Panc1 (cell line): ENCODE measurements around the gene ZSCAN21. TPM values are rescaled to one million over a fixed set of nuclear protein-coding genes. Genes with fewer than 3 reads are reported as not detected.

Experiments
- ATAC-seq: fragments of 200-7000 bp; cut with Tn5 transposase; 2 replicates; pipeline ENCODE4 v1.9.1; 2020; ENCODE audit warnings: mild to moderate bottlenecking, moderate library complexity
- BruUV-seq: library from RNA; stranded (reverse); fragments of 400-500 nt; replicated peaks from 2 replicates; lab custom pipeline; 2021; lab: Mats Ljungman, UMichigan
- CTCF ChIA-PET: fragments of 300-600 bp; sonication (Branson Sonifier 250); formaldehyde crosslinking; loops from one replicate; lab custom pipeline; 2022; ENCODE audit warnings: antibody characterized with exemption; lab: Charles Lee
- POLR2A ChIA-PET: fragments of 300-600 bp; sonication (Branson Sonifier 250); formaldehyde crosslinking; loops from one replicate; lab custom pipeline; 2022; ENCODE audit warnings: antibody characterized with exemption; lab: Charles Lee
- DNase-seq: peaks from one replicate; pipeline ENCODE4 v3.0.0-alpha.2; 2010; ENCODE audit warnings: low read depth, low spot score
- H3K27ac ChIP-seq: 2 replicates; pipeline ENCODE4 v1.5.1; 2011; ENCODE audit warnings: mild to moderate bottlenecking, low read length, inconsistent platforms
- H3K27me3 ChIP-seq: fragments of 200-500 bp; sonication (Bioruptor generic); 2 replicates; pipeline ENCODE4 v1.6.0; 2014; ENCODE audit warnings: low read length, inconsistent platforms; ENCODE audit not compliant: control insufficient read depth, insufficient read depth
- H3K36me3 ChIP-seq: fragments of 200-500 bp; sonication (Bioruptor generic); 2 replicates; pipeline ENCODE4 v1.5.1; 2014; ENCODE audit warnings: inconsistent platforms, mild to moderate bottlenecking, low read length, moderate library complexity; ENCODE audit not compliant: control insufficient read depth, insufficient read depth
- H3K4me1 ChIP-seq: 2 replicates; pipeline ENCODE4 v1.5.1; 2011; ENCODE audit warnings: inconsistent platforms, mild to moderate bottlenecking, low read length, moderate library complexity; ENCODE audit not compliant: control insufficient read depth, insufficient read depth
- H3K4me3 ChIP-seq, 2 experiments: 2 replicates each; pipeline ENCODE4 v1.5.1; 2011 to 2012; ENCODE audit warnings: low read depth in 2 of 2, low read length in 2 of 2, mild to moderate bottlenecking in 2 of 2, inconsistent platforms in 1 of 2, moderate library complexity in 1 of 2
- H3K9me3 ChIP-seq: fragments of 200-500 bp; sonication (Bioruptor generic); 2 replicates; pipeline ENCODE4 v1.5.1; 2014; ENCODE audit warnings: low read depth, mild to moderate bottlenecking, inconsistent platforms, low read length, moderate library complexity; ENCODE audit not compliant: control insufficient read depth, insufficient read depth
- CTCF ChIP-seq: fragments of 450-650 bp; IDR thresholded peaks from 2 replicates; pipeline ENCODE4 v1.5.1; 2017; ENCODE audit warnings: mild to moderate bottlenecking
- POLR2AphosphoS5 ChIP-seq: IDR thresholded peaks from 2 replicates; pipeline ENCODE4 v1.6.1; 2012; ENCODE audit warnings: mild to moderate bottlenecking, low read depth, low read length, moderate library complexity
- SIN3A ChIP-seq: IDR thresholded peaks from 2 replicates; pipeline ENCODE4 v1.6.1; 2012; ENCODE audit warnings: low read depth, mild to moderate bottlenecking, low read length, moderate library complexity, borderline replicate concordance; ENCODE audit not compliant: insufficient read depth
- TCF7L2 ChIP-seq: IDR thresholded peaks from 2 replicates; pipeline ENCODE4 v1.6.1; 2011; ENCODE audit warnings: mild to moderate bottlenecking, low read depth, low read length, inconsistent platforms
- in situ Hi-C: cut with HindIII; loops from 2 replicates; pipeline ENCODE4 v1.10.0; 2016; ENCODE audit warnings: low sequenced_read_pairs, low pct_unique_long_range_greater_than_20kb
- intact Hi-C: fragments of 100-400 bp; cut with micrococcal nuclease; formaldehyde crosslinking; loops from one replicate; pipeline ENCODE4 v1.10.0; 2022; ENCODE audit not compliant: unreplicated experiment
- total RNA-seq: library from RNA; stranded (reverse); gene quantifications from one replicate; pipeline ENCODE4 v1.2.1, GENCODE V29; 2021; ENCODE audit not compliant: unreplicated experiment
- TF ChIP-seq, protein P1 (sequence below), 2 experiments: IDR thresholded peaks; 2 replicates each; pipeline ENCODE4 v1.6.1; 2011 to 2012; ENCODE audit warnings: low read depth in 2 of 2, control low read depth in 1 of 2, low read length in 1 of 2, mild to moderate bottlenecking in 1 of 2, moderate library complexity in 1 of 2; ENCODE audit not compliant: insufficient read depth in 1 of 2

Gene ZSCAN21
- total RNA-seq, 1 experiment from 2014 or later = 13.4 TPM

GRCh38 chr7:100074841-100075240 is 25.3 kb downstream of the ZSCAN21 start:
- in situ Hi-C loops (no loop called here), intact Hi-C loops (no loop called here)
- BruUV-seq = no TSS peak
- Histone ChIP-seq H3K27ac (no peak overlapping the region), H3K27me3 (no peaks in the 10 kb centered on the region), H3K4me3 (no peak overlapping the region), H3K4me1 (no peaks in the 10 kb centered on the region), H3K9me3 (peaks cover 60% of the 10 kb centered on the region), H3K36me3 (peaks cover 19% of the 10 kb centered on the region)
- DNase-seq (no peak), ATAC-seq (no peak)
- TF ChIP-seq, protein P1, sequence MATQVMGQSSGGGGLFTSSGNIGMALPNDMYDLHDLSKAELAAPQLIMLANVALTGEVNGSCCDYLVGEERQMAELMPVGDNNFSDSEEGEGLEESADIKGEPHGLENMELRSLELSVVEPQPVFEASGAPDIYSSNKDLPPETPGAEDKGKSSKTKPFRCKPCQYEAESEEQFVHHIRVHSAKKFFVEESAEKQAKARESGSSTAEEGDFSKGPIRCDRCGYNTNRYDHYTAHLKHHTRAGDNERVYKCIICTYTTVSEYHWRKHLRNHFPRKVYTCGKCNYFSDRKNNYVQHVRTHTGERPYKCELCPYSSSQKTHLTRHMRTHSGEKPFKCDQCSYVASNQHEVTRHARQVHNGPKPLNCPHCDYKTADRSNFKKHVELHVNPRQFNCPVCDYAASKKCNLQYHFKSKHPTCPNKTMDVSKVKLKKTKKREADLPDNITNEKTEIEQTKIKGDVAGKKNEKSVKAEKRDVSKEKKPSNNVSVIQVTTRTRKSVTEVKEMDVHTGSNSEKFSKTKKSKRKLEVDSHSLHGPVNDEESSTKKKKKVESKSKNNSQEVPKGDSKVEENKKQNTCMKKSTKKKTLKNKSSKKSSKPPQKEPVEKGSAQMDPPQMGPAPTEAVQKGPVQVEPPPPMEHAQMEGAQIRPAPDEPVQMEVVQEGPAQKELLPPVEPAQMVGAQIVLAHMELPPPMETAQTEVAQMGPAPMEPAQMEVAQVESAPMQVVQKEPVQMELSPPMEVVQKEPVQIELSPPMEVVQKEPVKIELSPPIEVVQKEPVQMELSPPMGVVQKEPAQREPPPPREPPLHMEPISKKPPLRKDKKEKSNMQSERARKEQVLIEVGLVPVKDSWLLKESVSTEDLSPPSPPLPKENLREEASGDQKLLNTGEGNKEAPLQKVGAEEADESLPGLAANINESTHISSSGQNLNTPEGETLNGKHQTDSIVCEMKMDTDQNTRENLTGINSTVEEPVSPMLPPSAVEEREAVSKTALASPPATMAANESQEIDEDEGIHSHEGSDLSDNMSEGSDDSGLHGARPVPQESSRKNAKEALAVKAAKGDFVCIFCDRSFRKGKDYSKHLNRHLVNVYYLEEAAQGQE (IDR thresholded peaks at IDR 0.05; ENCODE audit: insufficient read depth in 1 of 2, low read depth in 2 of 2, low read length in 1 of 2) = no peak
- TF ChIP-seq SIN3A = no peak
- TF ChIP-seq POLR2AphosphoS5 = no peak
- no peak for TF ChIP-seq CTCF
- no peak for TF ChIP-seq TCF7L2
- CTCF ChIA-PET = no interaction called here
- POLR2A ChIA-PET = no interaction called here

DNA sequence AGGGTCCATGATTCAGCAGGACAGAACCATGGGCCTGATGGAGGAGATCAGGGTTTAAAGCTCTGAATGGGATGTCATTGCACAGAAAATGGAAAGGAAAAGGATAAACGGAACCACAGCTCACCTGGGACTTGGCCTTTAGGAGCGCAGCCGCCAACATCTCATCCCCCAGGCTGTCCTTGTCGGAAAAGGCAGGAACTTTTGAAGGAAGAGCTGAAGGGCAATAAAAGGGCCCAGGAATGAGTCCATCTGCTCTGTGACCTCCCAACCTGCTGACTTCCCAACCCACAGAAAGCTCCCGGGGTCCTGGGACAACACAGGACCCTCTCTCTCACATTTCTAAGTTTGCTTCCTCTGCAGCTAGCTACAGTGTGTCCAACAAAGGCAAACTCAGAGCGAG is 25.8 kb downstream of the ZSCAN21 start:
- Histone ChIP-seq H3K4me1 (no peaks in the 10 kb centered on the region), H3K36me3 (peaks cover 15% of the 10 kb centered on the region), H3K4me3 (no peak overlapping the region), H3K27me3 (no peaks in the 10 kb centered on the region), H3K27ac (no peak overlapping the region), H3K9me3 (peaks cover 54% of the 10 kb centered on the region)
- in situ Hi-C loops = no loop called here
- ATAC-seq = no peak
- CTCF ChIA-PET = no interaction called here
- TF ChIP-seq SIN3A (no peak), POLR2AphosphoS5 (no peak), CTCF (no peak), TCF7L2 (no peak)
- TF ChIP-seq, protein P1 (IDR thresholded peaks at IDR 0.05; ENCODE audit: insufficient read depth in 1 of 2, low read depth in 2 of 2, low read length in 1 of 2) = no peak
- DNase-seq = no peak
- BruUV-seq = no TSS peak
- intact Hi-C loops = no loop called here
- POLR2A ChIA-PET = no interaction called here
